Cardiac muscle cell (in vitro differentiated cells and primary cell): Measurements from ENCODE around the gene VSX1. TPM values are rescaled to one million over a fixed set of nuclear protein-coding genes. Genes with fewer than 3 reads are reported as not detected.

Experiments used
- DNase-seq, 2 donors: peaks; one replicate each; pipeline versions ENCODE4 v3.0.0 to v3.0.0-alpha.2; 2010 to 2017; ENCODE audit warnings: low read depth in 1 of 2, low spot score in 1 of 2
- H3K27ac ChIP-seq: fragments of 200-600 bp; sonication (generic); 2 replicates; pipeline ENCODE4 v1.5.1; 2016
- H3K27me3 ChIP-seq: fragments of 200-600 bp; sonication (generic); 2 replicates; pipeline ENCODE4 v1.6.0; 2016; ENCODE audit warnings: control low read depth
- H3K36me3 ChIP-seq: fragments of 200-600 bp; sonication (generic); 2 replicates; pipeline ENCODE4 v1.5.1; 2016; ENCODE audit warnings: control low read depth
- H3K4me1 ChIP-seq: fragments of 200-600 bp; sonication (generic); 2 replicates; pipeline ENCODE4 v1.8.1; 2017; ENCODE audit warnings: low read depth, mild to moderate bottlenecking, mixed run types
- H3K4me3 ChIP-seq: fragments of 200-600 bp; sonication (generic); 2 replicates; pipeline ENCODE4 v1.5.1; 2016; ENCODE audit warnings: mild to moderate bottlenecking
- H3K9me3 ChIP-seq: fragments of 200-600 bp; sonication (generic); 2 replicates; pipeline ENCODE4 v1.5.1; 2017; ENCODE audit warnings: low read depth, mild to moderate bottlenecking, control low read depth
- polyA plus RNA-seq: library from polyadenylated mRNA; unstranded; fragments of >200 nt; fragmentation: Nextera tagmentation; extraction: Ambion mirVana; gene quantifications from 2 replicates; pipeline ENCODE4 v1.2.1, GENCODE V29; 2016
- total RNA-seq: library from RNA; depleted of rRNA; stranded (reverse); fragments of >200 nt; gene quantifications from 2 replicates; pipeline ENCODE4 v1.2.3, GENCODE V29; 2016
- TF ChIP-seq, protein P1 (sequence below): IDR thresholded peaks from 2 replicates; pipeline ENCODE4 v1.5.1; 2012; ENCODE audit warnings: low read depth, mild to moderate bottlenecking, low read length

Gene VSX1
- total and polyA plus RNA-seq, 2 experiments from 2014 or later: not detected

DNA sequence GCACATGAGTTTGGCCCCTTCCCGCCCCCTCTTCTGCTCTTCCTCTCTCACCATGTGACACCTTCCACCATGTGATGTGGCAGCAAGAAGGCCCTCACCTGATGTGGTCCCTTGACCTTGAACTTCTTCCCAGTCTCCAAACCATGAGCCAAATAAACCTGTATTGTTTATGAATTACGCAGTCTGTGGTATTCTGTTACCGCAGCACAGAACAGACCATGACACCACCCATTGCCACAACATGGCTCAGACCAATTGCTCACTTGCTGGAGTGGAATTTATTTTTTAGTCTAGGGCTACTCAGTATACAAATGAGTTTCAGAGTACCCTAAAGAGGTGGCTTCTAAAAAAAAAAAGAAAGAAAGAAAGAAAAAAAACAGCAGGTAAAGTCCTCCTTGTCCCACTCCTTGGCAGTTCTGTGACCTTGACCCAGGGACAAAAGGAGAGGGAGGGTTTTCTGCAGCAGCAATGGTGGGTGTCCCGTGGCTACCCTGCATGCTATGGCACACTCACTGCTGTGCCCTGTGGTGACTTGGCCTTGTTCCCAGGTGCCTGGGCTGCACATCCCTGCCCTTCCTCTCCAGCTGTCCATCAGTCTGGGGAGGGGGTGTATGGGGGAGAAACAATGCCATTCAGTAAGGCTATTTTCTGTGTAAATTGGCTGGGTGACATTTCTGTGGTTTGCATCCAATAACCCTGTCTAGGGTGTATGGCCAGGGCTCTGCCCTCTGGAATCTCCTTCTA lies 5.4 kb upstream of the VSX1 start:
- H3K36me3 ChIP-seq: no peaks in the 10 kb centered on the region
- no peak for DNase-seq
- H3K4me1 ChIP-seq: no peaks in the 10 kb centered on the region
- peaks cover 98% of the 10 kb centered on the region for H3K27me3 ChIP-seq
- no peak overlapping the region for H3K27ac ChIP-seq
- TF ChIP-seq, protein P1, sequence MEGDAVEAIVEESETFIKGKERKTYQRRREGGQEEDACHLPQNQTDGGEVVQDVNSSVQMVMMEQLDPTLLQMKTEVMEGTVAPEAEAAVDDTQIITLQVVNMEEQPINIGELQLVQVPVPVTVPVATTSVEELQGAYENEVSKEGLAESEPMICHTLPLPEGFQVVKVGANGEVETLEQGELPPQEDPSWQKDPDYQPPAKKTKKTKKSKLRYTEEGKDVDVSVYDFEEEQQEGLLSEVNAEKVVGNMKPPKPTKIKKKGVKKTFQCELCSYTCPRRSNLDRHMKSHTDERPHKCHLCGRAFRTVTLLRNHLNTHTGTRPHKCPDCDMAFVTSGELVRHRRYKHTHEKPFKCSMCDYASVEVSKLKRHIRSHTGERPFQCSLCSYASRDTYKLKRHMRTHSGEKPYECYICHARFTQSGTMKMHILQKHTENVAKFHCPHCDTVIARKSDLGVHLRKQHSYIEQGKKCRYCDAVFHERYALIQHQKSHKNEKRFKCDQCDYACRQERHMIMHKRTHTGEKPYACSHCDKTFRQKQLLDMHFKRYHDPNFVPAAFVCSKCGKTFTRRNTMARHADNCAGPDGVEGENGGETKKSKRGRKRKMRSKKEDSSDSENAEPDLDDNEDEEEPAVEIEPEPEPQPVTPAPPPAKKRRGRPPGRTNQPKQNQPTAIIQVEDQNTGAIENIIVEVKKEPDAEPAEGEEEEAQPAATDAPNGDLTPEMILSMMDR: no peak
- H3K9me3 ChIP-seq: no peaks in the 10 kb centered on the region
- H3K4me3 ChIP-seq: no peak overlapping the region

DNA sequence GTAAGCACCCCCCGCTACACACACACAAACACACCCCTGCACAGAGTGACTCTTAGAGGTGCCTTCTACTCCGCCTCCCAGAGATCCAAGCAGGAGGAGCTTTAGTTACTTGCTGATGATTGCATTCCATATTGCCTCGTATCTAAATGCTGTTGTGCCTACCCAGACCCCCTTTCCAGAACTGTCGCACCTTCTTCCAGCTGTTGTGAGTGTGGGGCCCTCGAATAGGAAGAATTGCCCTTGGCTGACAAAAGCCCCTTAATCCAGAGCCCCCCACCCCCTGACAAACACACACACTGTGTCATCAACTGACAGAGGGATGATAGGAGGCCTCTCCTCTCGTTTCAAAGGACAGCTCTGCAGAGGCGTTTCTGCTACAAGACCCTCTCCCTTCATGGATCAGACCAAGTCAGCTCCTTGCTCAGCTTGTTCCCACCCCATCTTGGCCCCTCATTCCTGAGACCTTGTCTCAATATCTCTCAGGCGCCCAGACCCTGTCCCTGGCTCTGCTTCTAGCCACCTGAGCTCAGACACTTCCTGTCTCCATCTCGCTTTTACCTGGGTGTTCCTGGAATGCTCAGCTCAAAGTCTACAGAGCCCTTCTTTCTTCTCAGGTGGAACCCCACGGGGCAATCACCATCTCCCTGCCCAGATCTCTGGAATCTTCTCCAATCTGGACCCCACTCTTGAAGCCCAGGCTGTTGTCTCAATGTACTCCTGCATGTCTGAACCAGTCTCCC lies 4.0 kb upstream of the VSX1 start:
- no peaks in the 10 kb centered on the region for H3K36me3 ChIP-seq
- no peak for DNase-seq
- TF ChIP-seq, protein P1: no peak
- peaks cover 98% of the 10 kb centered on the region for H3K27me3 ChIP-seq
- no peaks in the 10 kb centered on the region for H3K4me1 ChIP-seq
- no peak overlapping the region for H3K4me3 ChIP-seq
- H3K27ac ChIP-seq: no peak overlapping the region
- no peaks in the 10 kb centered on the region for H3K9me3 ChIP-seq

DNA sequence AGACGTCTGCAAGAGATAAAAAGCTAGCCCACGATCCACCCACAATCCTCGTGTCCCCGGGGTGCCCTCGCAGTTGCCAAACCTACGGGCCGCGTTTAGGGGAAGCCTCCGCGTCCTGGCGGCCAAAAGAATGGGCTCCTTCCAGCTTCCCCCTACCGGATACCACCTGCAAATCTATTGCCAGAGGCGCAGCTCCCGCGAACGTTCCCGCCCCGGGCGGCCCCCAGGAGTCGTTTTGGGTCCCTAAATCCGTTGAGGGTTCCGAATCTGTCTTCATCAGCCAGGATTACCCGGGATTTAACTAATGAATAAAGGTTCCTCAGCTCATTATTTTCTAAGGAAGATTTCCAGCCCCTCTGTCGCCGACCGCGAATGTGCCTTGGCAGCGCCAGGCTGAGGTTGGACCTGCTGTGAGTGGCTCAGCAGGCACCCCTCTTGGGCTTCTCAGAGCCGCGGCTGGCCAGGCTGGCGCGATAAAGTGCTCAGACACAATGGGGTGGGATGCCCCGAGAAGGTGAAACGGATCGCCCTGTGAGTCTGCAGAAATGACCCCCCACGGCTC lies 2.8 kb upstream of the VSX1 start:
- Histone ChIP-seq H3K27ac (no peak overlapping the region), H3K4me1 (no peaks in the 10 kb centered on the region), H3K4me3 (no peak overlapping the region), H3K27me3 (peaks cover 98% of the 10 kb centered on the region), H3K36me3 (no peaks in the 10 kb centered on the region), H3K9me3 (no peaks in the 10 kb centered on the region)
- TF ChIP-seq, protein P1: no peak
- DNase-seq: no peak

DNA sequence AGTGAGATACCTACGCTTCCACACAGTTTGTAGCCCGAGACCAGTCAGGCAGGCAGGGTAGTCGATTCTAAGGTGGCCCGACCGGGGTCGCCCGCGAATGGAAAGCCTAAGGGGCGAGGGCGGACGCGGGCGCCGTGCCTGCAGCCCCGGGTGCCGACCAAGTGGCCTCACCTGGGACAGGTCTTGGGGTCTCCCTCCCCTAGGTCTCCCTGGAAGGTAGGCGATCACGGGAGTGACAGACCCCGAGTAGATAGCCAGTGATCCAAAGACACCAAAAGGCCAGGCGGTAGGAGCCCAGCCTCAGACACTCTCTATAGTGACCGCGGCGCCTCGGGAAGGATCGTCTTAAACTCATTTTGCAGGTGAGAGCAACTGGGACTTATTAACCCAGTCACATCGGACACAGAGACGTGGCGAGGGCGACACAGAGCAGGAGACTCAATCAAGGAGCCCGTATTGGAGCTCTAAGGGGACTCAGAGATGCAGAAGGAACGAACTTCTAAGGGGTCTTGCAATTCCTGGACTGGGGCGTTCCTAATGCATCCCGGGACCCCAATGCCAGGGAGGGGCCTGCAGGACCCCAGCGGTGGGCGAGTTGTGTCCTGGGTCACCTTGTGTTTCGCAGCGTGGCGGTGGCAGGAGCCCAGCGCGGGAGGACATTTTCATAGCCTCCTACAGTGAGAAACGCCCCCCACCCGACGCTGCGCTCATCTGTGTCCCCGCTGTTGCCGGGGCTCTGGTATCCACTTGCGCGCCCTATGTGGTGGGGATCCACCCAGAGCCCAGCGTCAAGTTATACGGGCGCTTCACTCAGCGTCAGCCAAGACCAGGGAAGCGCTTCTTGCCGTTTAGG lies 2.1 kb upstream of the VSX1 start:
- no peak overlapping the region for H3K27ac ChIP-seq
- TF ChIP-seq, protein P1: no peak
- no peak overlapping the region for H3K4me3 ChIP-seq
- H3K27me3 ChIP-seq: peaks cover 99% of the 10 kb centered on the region
- H3K4me1 ChIP-seq: no peaks in the 10 kb centered on the region
- H3K9me3 ChIP-seq: no peaks in the 10 kb centered on the region
- no peak for DNase-seq
- no peaks in the 10 kb centered on the region for H3K36me3 ChIP-seq

DNA sequence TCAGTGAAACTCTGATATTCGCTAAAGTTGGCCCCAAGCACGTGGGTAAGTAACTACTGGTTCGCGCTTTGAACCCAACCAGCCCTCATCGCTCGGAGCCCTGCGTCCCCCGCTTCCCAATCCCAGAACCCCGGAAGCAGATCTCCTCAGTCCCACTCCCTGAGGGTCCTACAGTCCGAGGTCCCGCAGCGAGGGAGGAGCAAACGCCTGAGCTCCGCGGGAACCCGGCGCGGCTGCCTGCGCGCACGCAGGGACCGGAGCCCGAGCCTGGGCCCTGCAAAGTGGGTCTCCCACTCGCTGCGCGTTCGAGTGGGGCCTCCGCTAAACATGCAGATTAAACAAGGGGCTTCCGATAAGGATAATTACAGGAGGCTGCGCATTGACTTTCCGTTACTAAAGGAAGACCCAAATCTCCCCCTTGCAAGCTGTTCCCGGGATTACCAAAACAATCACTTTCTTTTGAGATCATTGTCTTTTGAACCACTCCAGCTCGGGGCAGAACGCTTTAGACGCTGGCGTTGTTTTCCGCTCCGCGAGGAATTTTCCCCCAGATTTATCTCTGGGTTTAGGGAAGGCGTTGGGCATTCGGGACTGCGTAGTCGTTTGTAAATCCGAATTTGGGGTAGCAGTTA lies 1.3 kb upstream of the VSX1 start:
- no peaks in the 10 kb centered on the region for H3K36me3 ChIP-seq
- no peaks in the 10 kb centered on the region for H3K4me1 ChIP-seq
- no peak overlapping the region for H3K27ac ChIP-seq
- H3K27me3 ChIP-seq: peaks cover 100% of the 10 kb centered on the region
- DNase-seq: no peak
- no peaks in the 10 kb centered on the region for H3K9me3 ChIP-seq
- no peak overlapping the region for H3K4me3 ChIP-seq
- TF ChIP-seq, protein P1: no peak
